HepG2 (cell line): ENCODE results near the gene TNP1.

ENCODE experiments used
- CHD2 ChIP-seq: IDR thresholded peaks from 2 replicates; pipeline ENCODE4 v1.6.1; 2011; ENCODE audit warnings: low read depth, low read length, improper control_type of control experiment
- RFX5 ChIP-seq: IDR thresholded peaks from 2 replicates; pipeline ENCODE4 v1.6.1; 2011; ENCODE audit warnings: low read depth, low read length, improper control_type of control experiment
- ZNF572 ChIP-seq: sonication (generic); formaldehyde crosslinking; IDR thresholded peaks from 2 replicates; pipeline ENCODE4 v1.5.1; 2020; ENCODE audit warnings: mild to moderate bottlenecking, missing genetic modification reagents

- TF ChIP-seq CHD2 (no peak), ZNF572 (no peak), RFX5 (no peak)
Measured at GRCh38 chr2:216865658-216866057, 5.8 kb upstream of the TNP1 start.
